DOHH2 (cell line): ENCODE measurements around the gene RAI1.

Experiments
- H3F3A ChIP-seq: fragments of 200-600 bp; sonication (generic), shearing (Covaris generic); 2 replicates; pipeline ENCODE4 v1.6.0; 2016; ENCODE audit warnings: antibody characterized with exemption, mild to moderate bottlenecking; ENCODE audit not compliant: control insufficient read depth, insufficient read depth
- H3K27ac ChIP-seq: fragments of 200-600 bp; sonication (generic); 2 replicates; pipeline ENCODE4 v1.5.1; 2014; ENCODE audit warnings: low read depth, mild to moderate bottlenecking, low read length, moderate library complexity
- H3K27me3 ChIP-seq: fragments of 200-600 bp; sonication (generic); 2 replicates; pipeline ENCODE4 v1.6.1; 2014; ENCODE audit warnings: mild to moderate bottlenecking, low read length, mixed read lengths; ENCODE audit not compliant: control insufficient read depth
- H3K36me3 ChIP-seq: fragments of 200-600 bp; sonication (generic); 2 replicates; pipeline ENCODE4 v1.6.1; 2014; ENCODE audit warnings: mild to moderate bottlenecking, low read length, moderate library complexity, mixed read lengths; ENCODE audit not compliant: control insufficient read depth
- H3K4me1 ChIP-seq: fragments of 200-600 bp; sonication (generic); 2 replicates; pipeline ENCODE4 v1.6.1; 2014; ENCODE audit warnings: mild to moderate bottlenecking, low read length, mixed read lengths; ENCODE audit not compliant: control insufficient read depth
- H3K4me2 ChIP-seq: fragments of 200-600 bp; sonication (generic); 2 replicates; pipeline ENCODE4 v1.6.0; 2014; ENCODE audit warnings: mild to moderate bottlenecking, low read length, moderate library complexity
- H3K4me3 ChIP-seq: fragments of 200-600 bp; sonication (generic); 2 replicates; pipeline ENCODE4 v1.5.1; 2014; ENCODE audit warnings: mild to moderate bottlenecking, low read length, mixed read lengths
- H3K79me2 ChIP-seq: fragments of 200-600 bp; sonication (generic); 2 replicates; pipeline ENCODE4 v1.6.1; 2014; ENCODE audit warnings: mild to moderate bottlenecking, low read length, mixed read lengths; ENCODE audit not compliant: control insufficient read depth
- H3K9me2 ChIP-seq: fragments of 200-600 bp; sonication (generic); replicated peaks from 2 replicates; pipeline ENCODE4 v1.6.1; 2014; ENCODE audit warnings: mild to moderate bottlenecking, low read length, mixed read lengths; ENCODE audit not compliant: control insufficient read depth
- H3K9me3 ChIP-seq: fragments of 200-600 bp; sonication (generic); 2 replicates; pipeline ENCODE4 v1.6.1; 2014; ENCODE audit warnings: antibody characterized with exemption, low read length, mixed read lengths; ENCODE audit not compliant: control insufficient read depth, insufficient read depth
- H4K20me1 ChIP-seq: fragments of 200-600 bp; sonication (generic); 2 replicates; pipeline ENCODE4 v1.6.0; 2014; ENCODE audit warnings: low read depth, mild to moderate bottlenecking, antibody characterized with exemption, low read length, moderate library complexity; ENCODE audit not compliant: control insufficient read depth, insufficient read depth
- EZH2phosphoT487 ChIP-seq: fragments of 200-600 bp; sonication (generic); IDR thresholded peaks from 2 replicates; pipeline ENCODE4 v1.6.1; 2017; ENCODE audit warnings: borderline replicate concordance, mild to moderate bottlenecking, antibody characterized with exemption, low read length, moderate library complexity, mixed read lengths
- TF ChIP-seq, protein P1 (sequence below): fragments of 200-600 bp; sonication (generic); IDR thresholded peaks from one replicate; pipeline ENCODE4 v1.5.1; 2014; ENCODE audit warnings: antibody characterized with exemption, mild to moderate bottlenecking, low read depth, low read length; ENCODE audit not compliant: poor library complexity, severe bottlenecking

The RAI1 gene

GRCh38 chr17:17818088-17818526 is 136.8 kb downstream of the RAI1 start:
- Histone ChIP-seq H3K36me3 (peaks cover 92% of the 10 kb centered on the region), H3K27me3 (no peaks in the 10 kb centered on the region), H3F3A (no peaks in the 10 kb centered on the region), H3K4me3 (no peak overlapping the region), H3K4me1 (peaks cover 35% of the 10 kb centered on the region), H4K20me1 (peaks cover 11% of the 10 kb centered on the region), H3K79me2 (peaks cover 34% of the 10 kb centered on the region), H3K9me3 (no peaks in the 10 kb centered on the region), H3K4me2 (no peak overlapping the region), H3K9me2 (no peaks in the 10 kb centered on the region), H3K27ac (no peak overlapping the region)
- TF ChIP-seq, protein P1, sequence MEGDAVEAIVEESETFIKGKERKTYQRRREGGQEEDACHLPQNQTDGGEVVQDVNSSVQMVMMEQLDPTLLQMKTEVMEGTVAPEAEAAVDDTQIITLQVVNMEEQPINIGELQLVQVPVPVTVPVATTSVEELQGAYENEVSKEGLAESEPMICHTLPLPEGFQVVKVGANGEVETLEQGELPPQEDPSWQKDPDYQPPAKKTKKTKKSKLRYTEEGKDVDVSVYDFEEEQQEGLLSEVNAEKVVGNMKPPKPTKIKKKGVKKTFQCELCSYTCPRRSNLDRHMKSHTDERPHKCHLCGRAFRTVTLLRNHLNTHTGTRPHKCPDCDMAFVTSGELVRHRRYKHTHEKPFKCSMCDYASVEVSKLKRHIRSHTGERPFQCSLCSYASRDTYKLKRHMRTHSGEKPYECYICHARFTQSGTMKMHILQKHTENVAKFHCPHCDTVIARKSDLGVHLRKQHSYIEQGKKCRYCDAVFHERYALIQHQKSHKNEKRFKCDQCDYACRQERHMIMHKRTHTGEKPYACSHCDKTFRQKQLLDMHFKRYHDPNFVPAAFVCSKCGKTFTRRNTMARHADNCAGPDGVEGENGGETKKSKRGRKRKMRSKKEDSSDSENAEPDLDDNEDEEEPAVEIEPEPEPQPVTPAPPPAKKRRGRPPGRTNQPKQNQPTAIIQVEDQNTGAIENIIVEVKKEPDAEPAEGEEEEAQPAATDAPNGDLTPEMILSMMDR = no peak
- no peak for TF ChIP-seq EZH2phosphoT487

DNA sequence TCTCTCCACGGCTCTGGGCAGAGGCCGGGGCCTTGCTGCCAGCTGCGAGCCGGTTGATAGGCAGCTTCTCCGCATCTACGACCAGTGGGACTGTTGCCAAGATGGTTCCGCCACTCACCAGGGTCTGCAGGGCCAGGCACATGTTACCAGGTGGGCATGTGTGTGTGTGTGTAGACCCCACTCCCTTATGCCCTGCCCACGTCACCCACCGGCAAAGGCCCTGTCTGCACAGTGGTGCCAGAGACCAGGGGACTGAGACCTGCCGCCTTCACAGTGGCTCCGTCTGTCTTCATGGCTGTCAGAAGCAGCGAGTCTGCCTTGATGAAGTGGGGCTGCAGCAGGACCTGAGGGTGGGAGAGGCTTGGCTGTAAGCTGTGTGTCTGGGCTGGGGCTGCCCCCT is 137.9 kb downstream of the RAI1 start:
- Histone ChIP-seq H3K27ac (no peak overlapping the region), H3K36me3 (peaks cover 88% of the 10 kb centered on the region)

DNA sequence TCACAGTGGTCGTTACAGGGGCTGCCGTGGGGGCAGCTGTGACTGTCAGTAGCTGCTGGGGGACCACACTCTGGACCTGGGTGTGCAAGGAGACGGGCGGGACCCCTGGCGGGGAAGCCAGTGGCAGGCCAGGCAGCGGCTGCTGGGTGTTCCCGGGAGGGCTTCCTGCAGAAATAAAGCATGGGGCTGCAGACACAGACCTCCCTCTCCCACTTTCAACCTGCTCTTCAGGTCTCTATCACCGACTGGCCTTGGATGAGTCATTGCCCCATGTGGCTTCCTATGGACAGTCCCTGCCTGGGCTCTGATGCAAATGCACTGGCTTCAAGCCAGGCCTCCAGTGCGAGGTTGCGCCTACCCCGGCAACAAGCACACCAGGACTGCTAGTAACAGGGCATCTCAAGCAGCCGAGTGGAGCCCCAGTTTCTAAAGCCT is 138.3 kb downstream of the RAI1 start:
- H3K36me3 ChIP-seq = peaks cover 84% of the 10 kb centered on the region
- H3K9me2 ChIP-seq = no peaks in the 10 kb centered on the region
- H4K20me1 ChIP-seq = peaks cover 11% of the 10 kb centered on the region
- H3K4me1 ChIP-seq = peaks cover 47% of the 10 kb centered on the region
- no peak overlapping the region for H3K4me3 ChIP-seq
- no peaks in the 10 kb centered on the region for H3K9me3 ChIP-seq
- H3K4me2 ChIP-seq = no peak overlapping the region
- no peaks in the 10 kb centered on the region for H3K27me3 ChIP-seq
- no peak overlapping the region for H3K27ac ChIP-seq
- H3K79me2 ChIP-seq = peaks cover 46% of the 10 kb centered on the region
- TF ChIP-seq, protein P1 = no peak
- no peak for TF ChIP-seq EZH2phosphoT487
- no peaks in the 10 kb centered on the region for H3F3A ChIP-seq

More for the DNA sequence above, 137.9 kb downstream of the RAI1 start:
- Histone ChIP-seq H3K4me3 (no peak overlapping the region), H3K27me3 (no peaks in the 10 kb centered on the region), H4K20me1 (peaks cover 11% of the 10 kb centered on the region), H3F3A (no peaks in the 10 kb centered on the region), H3K9me3 (no peaks in the 10 kb centered on the region), H3K79me2 (peaks cover 41% of the 10 kb centered on the region), H3K9me2 (no peaks in the 10 kb centered on the region), H3K4me1 (peaks cover 42% of the 10 kb centered on the region), H3K4me2 (no peak overlapping the region)
- TF ChIP-seq, protein P1 = no peak
- no peak for TF ChIP-seq EZH2phosphoT487
